DMS53 treated with DMSO at 0.1 percent for 48 hours (cell line): Measurements from ENCODE around the gene PIP.
"Not testable (repeated sequence)": the region's sequence is repeated elsewhere in the genome, so short reads cannot be mapped to it uniquely, and the experiment has no call there.

Experiments
- DNase-seq: peaks from one replicate; lab custom pipeline; 2025; ENCODE audit not compliant: unreplicated experiment; lab: John Stamatoyannopoulos, UW

Gene PIP, protein sequence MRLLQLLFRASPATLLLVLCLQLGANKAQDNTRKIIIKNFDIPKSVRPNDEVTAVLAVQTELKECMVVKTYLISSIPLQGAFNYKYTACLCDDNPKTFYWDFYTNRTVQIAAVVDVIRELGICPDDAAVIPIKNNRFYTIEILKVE

DNA sequence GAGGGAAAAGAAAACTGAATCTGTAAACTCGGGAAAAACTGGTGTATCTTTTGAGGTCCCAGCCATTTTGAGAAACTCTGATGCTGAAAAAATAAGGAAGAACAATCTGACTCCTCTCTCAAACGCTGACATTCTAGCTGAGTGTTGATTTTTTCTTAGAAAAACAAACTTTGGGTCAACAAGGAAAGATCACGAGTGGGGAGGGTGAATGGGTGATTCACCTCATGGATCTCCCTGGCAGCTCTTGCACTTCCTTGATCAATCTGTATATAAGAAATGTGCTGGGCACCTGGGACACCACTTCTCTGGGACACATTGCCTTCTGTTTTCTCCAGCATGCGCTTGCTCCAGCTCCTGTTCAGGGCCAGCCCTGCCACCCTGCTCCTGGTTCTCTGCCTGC, at the start of gene PIP:
Gene PIP (plus strand): TSS at position 297 of the 400 bp plus-strand sequence. CDS start 40 bp downstream, at position 337.
- no peak for DNase-seq

DNA sequence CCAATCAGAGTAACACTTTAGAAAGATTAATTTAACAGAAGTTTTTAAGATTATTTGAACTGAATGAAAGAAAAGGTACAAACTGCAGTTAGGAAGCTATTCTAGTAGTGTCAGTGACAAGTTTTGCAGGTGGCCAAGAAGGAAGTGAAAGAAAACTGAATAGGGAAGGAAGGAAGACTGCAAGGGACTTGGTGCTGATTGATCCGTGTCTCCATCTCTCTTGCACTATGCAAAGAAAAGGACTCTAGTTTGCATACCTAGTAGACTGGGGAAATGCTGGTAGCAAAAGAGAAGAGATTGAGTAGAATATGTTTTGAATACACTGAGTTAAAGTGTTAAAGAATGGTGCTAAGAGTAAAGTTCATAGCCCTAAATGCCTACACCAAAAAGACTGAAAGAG, 46.8 kb upstream of the PIP start:
- DNase-seq = no peak

DNA sequence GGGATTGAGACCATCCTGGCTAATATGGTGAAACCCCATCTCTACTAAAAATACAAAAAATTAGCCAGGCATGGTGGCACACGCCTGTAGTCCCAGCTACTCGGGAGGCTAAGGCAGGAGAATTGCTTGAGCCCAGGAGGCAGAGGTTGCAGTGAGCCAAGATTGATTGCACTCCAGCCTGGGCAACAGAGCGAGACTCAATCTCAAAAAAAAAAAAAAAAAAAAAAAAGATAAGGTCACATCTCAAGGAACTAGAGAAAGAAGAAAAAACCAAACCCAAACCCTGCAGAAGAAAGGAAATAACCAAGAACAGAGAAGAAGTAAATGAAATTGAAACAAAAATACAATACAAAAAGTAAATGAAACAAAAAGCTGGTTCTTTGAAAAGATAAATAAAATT, 46.3 kb upstream of the PIP start:
- DNase-seq = not testable (repeated sequence)

DNA sequence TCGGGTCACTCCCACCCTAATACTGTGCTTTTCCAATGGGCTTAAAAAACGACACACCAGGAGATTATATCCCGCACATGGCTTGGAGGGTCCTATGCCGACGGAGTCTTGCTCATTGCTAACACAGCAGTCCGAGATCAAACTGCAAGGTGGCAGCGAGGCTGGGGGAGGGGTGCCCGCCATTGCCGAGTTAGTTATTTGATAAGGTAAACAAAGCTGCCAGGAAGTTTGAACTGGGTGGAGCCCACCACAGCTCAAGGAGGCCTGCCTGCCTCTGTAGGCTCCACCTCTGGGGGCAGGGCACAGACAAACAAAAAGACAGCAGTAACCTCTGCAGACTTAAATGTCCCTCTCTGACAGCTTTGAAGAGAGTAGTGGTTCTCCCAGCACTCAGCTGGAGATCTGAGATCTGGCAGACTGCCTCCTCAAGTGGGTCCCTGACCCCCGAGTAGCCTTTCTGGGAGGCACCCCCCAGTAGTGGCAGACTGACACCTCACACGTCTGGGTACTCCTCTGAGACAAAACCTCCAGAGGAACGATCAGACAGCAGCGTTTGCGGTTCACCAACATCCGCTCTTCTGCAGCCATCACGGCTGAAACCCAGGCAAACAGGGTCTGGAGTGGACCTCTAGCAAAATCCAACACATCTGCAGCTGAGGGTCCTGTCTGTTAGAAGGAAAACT, 43.2 kb upstream of the PIP start:
- not testable (repeated sequence) for DNase-seq

DNA sequence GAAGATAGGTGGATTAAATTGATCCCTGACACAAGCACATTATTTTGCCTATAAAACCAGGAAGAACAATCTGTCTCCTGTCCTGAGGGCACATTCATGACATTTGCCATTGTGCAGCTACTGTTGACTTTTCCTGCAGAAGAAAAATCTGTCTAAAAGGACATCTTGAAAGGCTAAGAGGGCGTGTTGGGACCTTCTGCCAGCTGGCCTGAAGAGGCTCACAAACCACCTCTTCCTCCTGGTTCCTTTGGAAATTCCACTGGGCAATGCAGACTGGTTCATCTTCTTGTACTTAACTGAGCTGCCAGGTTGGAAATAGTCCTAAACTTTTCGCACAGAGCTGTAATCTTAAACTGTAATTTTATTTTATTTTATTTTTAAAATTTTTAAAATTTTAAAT, 35.7 kb upstream of the PIP start:
- no peak for DNase-seq

DNA sequence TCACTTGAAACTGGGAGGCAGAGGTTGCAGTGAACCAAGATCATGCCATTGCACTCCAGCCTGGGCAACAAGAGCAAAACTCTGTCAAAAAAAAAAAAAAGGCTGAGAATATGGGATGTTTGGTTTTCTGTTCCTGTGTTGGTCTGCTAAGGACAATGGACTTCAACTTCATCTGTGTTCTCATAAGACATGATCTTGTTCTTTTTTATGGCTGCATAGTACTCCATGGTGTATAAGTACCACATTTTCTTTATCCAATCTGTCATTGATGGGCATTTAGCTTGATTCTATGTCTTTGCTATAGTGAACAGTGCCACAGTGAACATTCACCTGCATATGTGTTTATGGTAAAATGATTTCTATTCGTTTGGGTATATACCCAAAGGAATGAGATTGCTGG, 32.3 kb upstream of the PIP start:
- DNase-seq = not testable (repeated sequence)

DNA sequence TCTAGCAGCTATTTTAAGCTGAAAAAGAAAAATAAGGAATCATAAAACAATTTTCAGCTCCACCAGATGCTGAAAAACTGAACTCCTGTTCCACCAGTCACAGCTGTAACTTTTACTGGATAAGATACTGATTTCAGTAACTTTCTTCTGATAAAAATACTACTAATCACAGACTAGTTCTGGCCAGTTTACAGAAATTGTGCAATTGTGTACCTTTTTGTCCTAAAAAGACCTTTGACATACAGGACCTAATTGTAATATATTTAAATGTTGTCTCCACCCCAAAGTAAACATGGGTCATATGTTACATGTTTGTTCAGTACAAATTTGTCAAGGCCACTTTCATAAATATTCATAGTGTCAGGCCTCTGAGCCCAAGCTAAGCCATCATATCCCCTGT, 27.1 kb upstream of the PIP start:
- no peak for DNase-seq

DNA sequence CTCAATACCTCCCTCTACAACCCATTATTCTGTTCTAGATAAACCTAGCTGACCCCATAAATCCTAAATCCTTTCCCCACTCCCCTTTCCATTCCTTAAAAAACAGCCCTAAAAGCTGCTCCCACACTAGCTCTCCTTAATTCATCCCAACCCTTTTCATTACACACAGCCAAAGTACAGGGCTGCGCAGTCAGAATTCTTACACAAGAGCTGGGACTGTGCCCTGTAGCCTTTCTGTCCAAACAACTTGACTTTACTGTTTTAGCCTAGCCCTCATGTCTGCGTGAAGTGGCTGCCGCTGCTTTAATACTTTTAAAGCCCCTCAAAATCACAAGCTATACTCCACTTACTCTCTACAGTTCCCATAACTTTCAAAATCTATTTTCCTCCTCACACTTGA, 23.9 kb upstream of the PIP start:
- DNase-seq = not testable (repeated sequence)

DNA sequence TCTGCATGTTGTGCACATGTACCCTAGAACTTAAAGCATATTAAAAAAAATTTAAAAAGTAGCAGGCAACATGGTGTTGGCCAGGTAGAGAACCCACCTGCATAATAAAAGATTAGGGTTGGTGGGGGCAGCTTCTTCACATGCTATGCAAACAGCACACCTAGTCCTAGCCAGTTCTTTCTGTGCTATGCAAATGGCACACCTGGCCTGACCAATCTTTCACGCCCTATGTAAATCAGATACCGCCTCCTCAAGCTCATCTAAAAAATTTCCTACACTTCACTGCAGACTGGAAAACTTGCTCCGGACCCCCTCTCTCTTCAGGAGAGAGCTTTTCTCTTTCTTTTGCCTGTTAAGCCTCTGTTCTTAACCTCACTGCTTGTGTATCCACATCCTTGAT, 14.5 kb upstream of the PIP start:
- DNase-seq = no peak

DNA sequence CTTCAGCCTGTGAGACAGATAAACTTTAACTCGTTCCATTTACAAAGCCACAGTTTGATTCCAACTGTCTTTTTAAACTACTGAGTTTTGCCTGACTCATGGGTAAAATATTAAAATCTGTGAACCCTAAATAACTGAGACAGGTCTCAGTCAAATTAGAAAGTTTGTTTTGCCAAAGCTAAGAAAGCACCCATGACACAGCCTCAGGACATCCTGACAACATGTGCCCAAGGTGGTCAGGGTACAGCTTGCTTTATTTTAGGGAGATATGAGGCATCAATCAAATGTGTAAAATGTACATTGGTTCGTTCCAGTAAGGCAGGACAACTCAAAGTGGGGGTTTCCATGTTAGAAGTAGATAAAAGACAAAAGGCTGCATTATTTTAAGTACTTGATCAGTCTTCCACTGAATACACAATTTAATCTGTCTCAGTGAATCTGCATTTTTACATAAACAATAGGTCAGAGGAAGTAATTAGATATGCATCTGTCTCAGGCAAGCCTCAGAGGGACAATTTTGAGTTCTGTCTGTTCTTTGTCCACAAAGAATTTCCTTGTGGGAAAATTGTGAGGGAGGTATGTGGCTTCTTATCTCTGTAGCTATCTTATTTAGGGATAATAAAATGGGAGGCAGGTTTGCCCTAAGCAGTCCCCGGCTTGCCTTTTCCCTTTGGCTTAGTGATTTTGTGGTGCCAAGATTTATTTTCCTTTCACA, 11.0 kb upstream of the PIP start:
- no peak for DNase-seq

DNA sequence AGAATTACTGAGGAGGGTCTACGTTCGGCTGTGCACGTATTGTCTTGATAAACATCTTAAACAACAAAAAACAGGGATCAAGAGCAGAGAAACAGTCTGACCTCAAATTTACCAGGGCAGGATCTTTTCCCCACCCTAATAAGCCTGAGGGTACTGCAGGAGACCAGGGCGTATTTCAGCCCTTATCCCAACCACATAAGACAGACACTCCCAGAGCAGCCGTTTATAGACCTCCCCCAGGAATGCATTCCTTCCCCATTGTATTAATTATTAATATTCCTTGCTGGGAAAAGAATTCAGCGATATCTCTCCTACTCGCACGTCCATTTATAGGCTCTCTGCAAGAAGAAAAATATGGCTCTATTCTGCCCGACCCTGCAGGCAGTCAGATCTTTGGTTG, 8.6 kb upstream of the PIP start:
- DNase-seq = not testable (repeated sequence)

DNA sequence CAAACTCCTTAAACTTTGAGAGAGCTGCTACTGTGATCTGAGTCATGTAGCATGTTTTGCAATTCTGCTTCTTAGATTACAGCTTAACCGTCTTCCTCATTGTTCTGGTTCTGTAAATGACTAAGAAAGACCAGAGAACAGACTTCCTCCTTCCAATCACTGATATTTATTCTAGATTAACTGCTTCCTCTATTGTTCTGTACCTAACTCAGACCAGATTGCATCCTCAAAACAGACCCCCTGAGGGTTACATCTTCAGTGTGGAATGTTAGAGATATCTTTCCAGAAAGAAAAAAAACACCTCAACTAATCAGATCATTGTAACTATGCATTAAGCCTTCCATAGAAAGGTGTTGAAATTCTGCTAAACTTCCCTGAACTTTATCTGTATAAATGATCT, 5.7 kb upstream of the PIP start:
- no peak for DNase-seq

DNA sequence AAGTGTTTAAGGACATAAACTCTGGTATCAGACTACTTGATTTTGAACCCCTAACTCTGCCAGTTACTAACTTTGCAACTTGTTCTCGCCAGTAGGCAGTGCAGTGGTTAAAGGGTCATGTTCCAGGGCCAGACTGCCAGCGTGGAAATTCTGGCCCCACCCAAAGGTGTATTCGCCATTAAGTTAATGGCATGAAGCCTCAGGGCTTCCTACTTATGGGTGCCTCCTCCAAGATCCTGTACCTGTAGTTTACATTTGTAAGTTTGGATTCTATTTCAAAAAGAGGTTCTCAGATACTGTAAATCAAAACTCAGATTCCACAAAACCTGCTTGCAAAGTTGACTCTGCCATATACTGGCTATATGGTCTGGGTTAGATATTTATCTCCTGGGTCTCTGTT, 2.8 kb upstream of the PIP start:
- DNase-seq = no peak

DNA sequence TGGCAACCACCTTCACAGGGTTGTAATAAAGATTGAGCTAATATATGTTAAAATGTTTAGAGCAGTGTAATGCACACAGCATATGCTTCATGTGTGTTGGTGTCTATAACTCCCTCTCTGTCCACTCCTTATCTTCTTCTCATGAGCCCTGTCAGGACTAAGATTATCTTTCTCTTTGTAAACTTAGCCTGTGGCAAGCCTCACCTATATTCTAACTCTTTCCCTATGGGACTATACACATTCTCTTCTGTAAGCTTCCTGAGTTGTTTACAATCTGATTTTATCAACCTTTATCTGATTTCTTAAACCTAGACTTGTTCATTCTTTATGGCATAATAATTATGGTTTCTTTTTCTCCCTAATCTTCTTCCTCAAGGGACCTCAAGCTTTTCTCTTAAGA, 2.4 kb upstream of the PIP start:
- DNase-seq = no peak

DNA sequence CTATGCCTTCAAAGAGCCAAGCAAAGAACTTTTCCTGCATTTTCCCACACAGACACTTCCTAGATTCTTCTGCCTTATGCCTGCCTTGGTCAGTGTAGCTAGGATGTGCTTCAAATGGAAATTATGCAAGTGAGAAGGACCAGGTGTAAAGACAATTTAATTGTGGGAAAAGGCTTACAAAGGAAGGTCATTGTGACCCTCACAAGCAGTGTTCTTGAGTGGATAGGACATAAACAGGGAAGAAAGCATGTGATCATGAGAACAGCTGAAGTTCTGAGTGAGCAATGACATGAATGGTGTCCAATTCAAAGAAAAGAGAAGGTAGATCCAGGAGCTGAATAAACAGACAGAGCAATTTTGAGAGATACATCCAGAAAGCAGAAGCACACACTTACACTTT, 1.3 kb upstream of the PIP start:
- DNase-seq = no peak

DNA sequence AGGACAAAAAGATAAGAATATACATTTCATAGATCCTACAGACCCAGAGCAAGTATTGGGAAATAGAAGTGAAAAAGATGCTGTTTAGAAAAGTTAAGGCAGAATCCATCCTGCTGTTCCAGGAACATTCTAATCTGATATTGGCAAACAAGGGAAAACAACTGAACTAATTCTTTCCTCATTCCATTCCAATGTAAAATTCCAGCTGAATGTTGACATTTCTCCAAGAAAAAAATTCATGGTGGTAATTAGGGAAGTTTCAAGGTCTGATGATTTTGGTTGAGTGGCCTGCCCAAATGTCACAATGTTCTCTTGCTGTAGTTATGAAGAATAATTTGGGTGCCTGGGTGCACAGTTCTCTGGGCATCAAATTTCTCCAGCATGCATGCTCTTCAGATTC, 15.2 kb downstream of the PIP start:
- DNase-seq = no peak

DNA sequence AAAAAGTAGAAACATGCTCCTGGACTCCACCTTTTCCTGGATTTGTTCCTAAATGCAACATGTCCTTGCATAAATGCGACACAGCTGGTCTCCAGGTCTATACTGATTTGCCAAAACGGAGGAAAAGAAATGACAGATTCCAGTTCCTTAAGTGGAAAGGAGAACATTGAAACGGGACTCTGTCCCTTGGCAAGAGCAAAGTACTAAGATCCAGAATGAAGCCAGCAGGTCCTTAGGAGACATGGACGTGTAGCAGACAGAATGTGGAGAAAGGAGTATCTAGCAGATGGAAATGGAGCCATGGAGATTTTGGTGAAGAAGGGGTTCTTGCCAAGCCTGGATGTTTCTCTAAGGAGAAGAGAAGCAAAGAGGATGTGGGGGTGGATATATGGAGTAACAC, 16.2 kb downstream of the PIP start:
- DNase-seq = no peak

DNA sequence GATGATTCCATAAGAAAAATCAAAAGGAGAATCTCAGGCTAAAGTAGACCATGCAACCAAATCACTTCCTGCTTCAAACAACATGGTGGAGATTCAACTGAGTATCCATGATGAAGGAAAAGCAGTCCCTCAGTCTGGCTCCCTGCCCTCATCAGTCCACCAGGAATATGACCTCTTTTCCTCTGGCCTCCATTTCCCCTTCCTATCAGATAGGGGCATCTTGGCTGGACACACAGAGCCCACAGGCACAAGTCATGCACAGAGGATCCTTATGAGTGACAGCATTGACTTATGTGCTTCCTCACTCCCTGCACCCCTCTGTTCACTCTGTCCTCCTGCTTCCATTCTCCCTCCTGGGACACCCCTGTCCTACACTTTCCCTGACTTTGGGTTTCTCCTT, 16.8 kb downstream of the PIP start:
- DNase-seq = no peak

DNA sequence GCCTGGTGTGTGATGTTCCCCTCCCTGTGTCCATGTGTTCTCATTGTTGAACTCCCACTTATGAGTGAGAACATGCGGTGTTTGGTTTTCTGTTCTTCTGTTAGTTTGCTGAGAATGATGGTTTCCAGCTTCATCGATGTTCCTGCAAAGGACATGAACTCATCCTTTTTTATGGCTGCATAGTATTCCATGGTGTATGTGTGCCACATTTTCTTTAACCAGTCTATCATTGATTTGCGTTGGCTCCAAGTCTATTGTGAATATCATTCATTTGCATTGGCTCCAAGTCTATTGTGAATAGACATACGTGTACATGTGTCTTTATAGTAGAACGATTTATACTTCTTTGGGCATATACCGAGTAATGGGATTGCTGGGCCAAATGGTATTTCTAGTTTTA, 18.8 kb downstream of the PIP start:
- DNase-seq = not testable (repeated sequence)

DNA sequence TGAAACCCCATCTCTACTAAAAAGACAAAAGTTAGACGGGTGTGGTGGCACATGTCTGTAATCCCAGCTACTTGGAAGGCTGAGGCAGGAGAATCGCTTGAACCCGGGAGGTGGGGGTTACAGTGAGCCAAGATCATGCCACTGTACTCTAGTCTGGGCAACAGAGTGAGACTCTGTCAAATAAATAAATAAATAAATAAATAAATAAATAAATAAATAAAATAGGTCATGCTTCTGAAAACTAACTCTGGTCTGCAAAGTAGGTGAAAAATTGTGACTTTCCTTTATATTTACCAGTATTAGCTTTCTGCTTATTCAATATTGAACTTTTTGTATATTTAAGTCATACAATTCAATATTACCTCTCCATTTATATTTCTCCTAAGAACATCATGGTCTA, 26.7 kb downstream of the PIP start:
- not testable (repeated sequence) for DNase-seq

DNA sequence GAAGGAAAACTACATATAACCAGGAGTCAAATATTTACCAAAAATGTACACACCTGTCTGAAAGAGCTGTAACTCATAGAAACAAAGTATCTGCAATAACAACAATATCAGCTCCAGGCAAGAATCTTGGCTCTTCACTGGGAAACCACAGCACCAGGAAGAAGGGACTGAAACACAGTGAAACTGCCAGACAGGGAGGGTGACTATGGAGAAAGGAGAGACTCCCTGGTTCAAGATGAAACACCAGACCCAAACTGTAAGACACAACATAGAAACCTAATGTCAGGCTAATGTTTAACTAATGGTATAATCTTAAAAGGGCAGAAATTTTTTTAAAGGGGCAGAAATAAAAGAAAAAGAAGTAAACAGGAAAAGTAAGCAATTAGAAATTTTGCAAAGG, 39.8 kb downstream of the PIP start:
- DNase-seq = no peak

DNA sequence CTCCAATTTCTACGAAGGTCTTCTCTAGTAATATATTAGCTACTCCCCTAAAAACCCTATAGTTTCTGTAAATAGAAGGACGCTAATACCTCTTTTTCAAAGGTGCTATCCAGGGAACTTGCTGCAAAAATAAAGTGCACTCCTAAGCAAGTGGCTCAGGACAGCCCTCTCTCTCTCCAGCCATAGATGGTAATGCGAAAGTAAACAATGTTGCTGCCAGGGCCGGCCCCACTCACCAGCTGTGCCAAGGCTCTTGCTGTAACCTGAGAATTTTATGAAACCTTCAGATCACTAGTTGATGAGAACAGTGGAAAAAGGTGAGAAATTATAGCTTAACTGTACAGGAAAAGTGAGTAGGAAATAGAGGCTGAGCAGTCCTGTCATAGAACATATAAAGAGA, 40.5 kb downstream of the PIP start:
- DNase-seq = peak; percentile 79

DNA sequence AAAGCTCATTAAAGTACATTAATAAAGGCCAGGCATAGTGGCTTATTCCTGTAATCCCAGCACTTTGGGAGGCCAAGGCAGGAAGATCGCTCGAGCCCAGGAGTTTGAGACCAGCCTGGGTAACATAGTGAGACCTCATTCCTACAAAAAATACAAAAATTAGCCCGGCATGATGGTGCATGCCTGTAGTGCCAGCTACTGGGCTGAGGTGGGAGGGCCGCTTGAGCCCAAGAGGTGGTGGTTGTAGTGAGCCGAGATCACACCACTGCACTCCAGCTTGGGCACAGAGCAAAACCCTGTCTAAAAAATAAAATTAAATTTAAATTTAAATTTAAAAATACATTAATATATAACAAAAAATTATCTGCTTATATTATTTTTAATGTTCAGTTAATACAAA, 44.3 kb downstream of the PIP start:
- no peak for DNase-seq
